NCI-H226 (cell line): ENCODE measurements around the gene VDR.
A peak's percentile ranks its signal among the peaks of the same experiment; 100 is the strongest.

Source experiments
- DNase-seq: peaks from one replicate; pipeline ENCODE4 v3.0.0-alpha.2; 2015

Gene VDR

GRCh38 chr12:47904713-47905709 lies at the start of gene VDR:
Gene VDR (minus strand): TSS chr12:47904994. CDS start chr12:47879113, 25,881 bp downstream.
- DNase-seq = peak; percentile 72

- no peak for DNase-seq
Observed at GRCh38 chr12:47954058-47954457, 49.3 kb upstream of the VDR start.

- no peak for DNase-seq
Observed at GRCh38 chr12:47950856-47951468, 46.2 kb upstream of the VDR start.

- DNase-seq = peak; percentile 84
Observed at GRCh38 chr12:47949441-47950341, 44.9 kb upstream of the VDR start.

- no peak for DNase-seq
Observed at GRCh38 chr12:47947341-47947740, 42.5 kb upstream of the VDR start.

GRCh38 chr12:47946413-47947323 lies 41.9 kb upstream of the VDR start:
- peak; percentile 49 for DNase-seq

- DNase-seq = no peak
Observed at GRCh38 chr12:47945341-47945728, 40.5 kb upstream of the VDR start.

- DNase-seq = peak; percentile 49
Observed at GRCh38 chr12:47944685-47945340, 40.0 kb upstream of the VDR start.

- DNase-seq = no peak
Observed at GRCh38 chr12:47943623-47944340, 39.0 kb upstream of the VDR start.

- no peak for DNase-seq
Observed at GRCh38 chr12:47942614-47943225, 37.9 kb upstream of the VDR start.

- no peak for DNase-seq
Observed at GRCh38 chr12:47941871-47942613, 37.2 kb upstream of the VDR start.

GRCh38 chr12:47941475-47941780 lies 36.6 kb upstream of the VDR start:
- no peak for DNase-seq

GRCh38 chr12:47940773-47941474 lies 36.1 kb upstream of the VDR start:
- no peak for DNase-seq

- no peak for DNase-seq
Observed at GRCh38 chr12:47939009-47939601, 34.3 kb upstream of the VDR start.

GRCh38 chr12:47938594-47938993 lies 33.8 kb upstream of the VDR start:
- DNase-seq = no peak

GRCh38 chr12:47938093-47938492 lies 33.3 kb upstream of the VDR start:
- no peak for DNase-seq

GRCh38 chr12:47935184-47935583 lies 30.4 kb upstream of the VDR start:
- no peak for DNase-seq

GRCh38 chr12:47931187-47931586 lies 26.4 kb upstream of the VDR start:
- DNase-seq = no peak

GRCh38 chr12:47930634-47931033 lies 25.8 kb upstream of the VDR start:
- no peak for DNase-seq
